GM19025 (cell line): ENCODE measurements around the gene LMTK3.
A peak's percentile ranks its signal among the peaks of the same experiment; 100 is the strongest.
"Not testable (repeated sequence)": the region's sequence is repeated elsewhere in the genome, so short reads cannot be mapped to it uniquely, and the experiment has no call there.

ENCODE experiments used
- ATAC-seq: cut with Tn5 transposase; IDR thresholded peaks from one replicate; pipeline ENCODE4 v1.9.1; 2021; ENCODE audit warnings: mild to moderate bottlenecking, low read depth, moderate library complexity; ENCODE audit not compliant: unreplicated experiment

Gene LMTK3

GRCh38 chr19:48492925-48493717 is 18.5 kb downstream of the LMTK3 start:
- peak; percentile 44 for ATAC-seq

GRCh38 chr19:48491793-48492123 is 19.9 kb downstream of the LMTK3 start:
- no peak for ATAC-seq

GRCh38 chr19:48490981-48491792 is 20.4 kb downstream of the LMTK3 start:
- no peak for ATAC-seq

GRCh38 chr19:48489608-48490216 is 21.9 kb downstream of the LMTK3 start:
- no peak for ATAC-seq

GRCh38 chr19:48488478-48488877 is 23.2 kb downstream of the LMTK3 start:
- not testable (repeated sequence) for ATAC-seq

GRCh38 chr19:48487948-48488347 is 23.7 kb downstream of the LMTK3 start:
- no peak for ATAC-seq

- ATAC-seq: no peak
Observed at GRCh38 chr19:48487544-48487943, 24.1 kb downstream of the LMTK3 start.

- ATAC-seq: not testable (repeated sequence)
Observed at GRCh38 chr19:48486706-48487105, 24.9 kb downstream of the LMTK3 start.

GRCh38 chr19:48484931-48485612 is 26.6 kb downstream of the LMTK3 start:
- ATAC-seq: no peak

- ATAC-seq: no peak
Observed at GRCh38 chr19:48484247-48484893, 27.3 kb downstream of the LMTK3 start.

- no peak for ATAC-seq
Observed at GRCh38 chr19:48483301-48483700, 28.3 kb downstream of the LMTK3 start.

- no peak for ATAC-seq
Observed at GRCh38 chr19:48481846-48482639, 29.6 kb downstream of the LMTK3 start.

GRCh38 chr19:48480558-48481500 is 30.8 kb downstream of the LMTK3 start:
- no peak for ATAC-seq

GRCh38 chr19:48480183-48480557 is 31.5 kb downstream of the LMTK3 start:
- ATAC-seq: no peak

GRCh38 chr19:48479686-48480085 is 31.9 kb downstream of the LMTK3 start:
- ATAC-seq: no peak

- no peak for ATAC-seq
Observed at GRCh38 chr19:48478339-48479256, 33.0 kb downstream of the LMTK3 start.

- ATAC-seq: no peak
Observed at GRCh38 chr19:48477698-48478338, 33.8 kb downstream of the LMTK3 start.
